ENCODE measurements around the gene LILRB3. TPM values are rescaled to one million over a fixed set of nuclear protein-coding genes. Genes with fewer than 3 reads are reported as not detected.
"Not testable (repeated sequence)": the region's sequence is repeated elsewhere in the genome, so short reads cannot be mapped to it uniquely, and the experiment has no call there.

LILRB3 gene
- total and polyA plus RNA-seq, 4 experiments from 2014 or later, result 0.97 to 9.1 (median 7.3) TPM

DNA sequence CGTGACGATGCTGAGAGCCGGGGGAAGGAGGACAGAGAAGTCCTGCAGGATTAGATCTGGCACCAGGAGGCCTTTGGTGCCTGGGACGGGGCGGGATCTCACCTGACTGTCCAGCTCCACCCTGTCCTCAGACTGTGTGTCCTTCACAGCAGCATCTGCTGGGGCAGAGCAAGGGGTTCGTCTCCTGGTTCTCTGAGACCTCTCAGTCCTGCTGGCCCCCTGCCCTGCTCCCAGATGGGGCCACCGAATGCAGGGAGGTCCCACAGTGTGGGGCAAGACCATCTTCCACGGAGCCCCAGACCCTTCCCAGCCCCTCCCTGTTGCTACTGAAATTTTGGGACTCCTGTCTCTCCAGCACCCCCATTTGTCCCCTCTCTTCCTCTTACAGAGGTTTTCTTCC lies 4.5 kb downstream of the LILRB3 start:
- no peak for DNase-seq
- intact Hi-C loops (cut with micrococcal nuclease), result no loop called here
- Mint-ChIP-seq H3K9me3 (no peaks in the 10 kb centered on the region), H3K27ac (no peak overlapping the region), H3K36me3 (peaks cover 4 to 12% of the 10 kb centered on the region in 2 donors), H3K4me3 (no peak overlapping the region), H3K4me1 (peaks cover 1 to 7% (median 4%) of the 10 kb centered on the region in 4 donors), H3K27me3 (peaks cover 0 to 1% of the 10 kb centered on the region in 2 donors)
- CTCF ChIA-PET (ENCODE audit: partially characterized antibody), result no interaction called here
- POLR2A ChIA-PET (ENCODE audit: partially characterized antibody), result no interaction called here
- H3K27ac ChIP-seq (ENCODE audit: low read depth, low read length), result no peak overlapping the region
- H3K4me1 ChIP-seq (ENCODE audit: insufficient read depth, low read length), result peaks cover 5% of the 10 kb centered on the region
- H3K4me3 ChIP-seq (ENCODE audit: low read length in 2 of 2), result no peak overlapping the region
- no peaks in the 10 kb centered on the region for H3K27me3 ChIP-seq (ENCODE audit: insufficient read depth, low read length)
- no peaks in the 10 kb centered on the region for H3K36me3 ChIP-seq (ENCODE audit: insufficient read depth, low read length)
- H3K9me3 ChIP-seq (ENCODE audit: control insufficient read depth in 1 of 2, low read length in 2 of 2), result no peaks in the 10 kb centered on the region

DNA sequence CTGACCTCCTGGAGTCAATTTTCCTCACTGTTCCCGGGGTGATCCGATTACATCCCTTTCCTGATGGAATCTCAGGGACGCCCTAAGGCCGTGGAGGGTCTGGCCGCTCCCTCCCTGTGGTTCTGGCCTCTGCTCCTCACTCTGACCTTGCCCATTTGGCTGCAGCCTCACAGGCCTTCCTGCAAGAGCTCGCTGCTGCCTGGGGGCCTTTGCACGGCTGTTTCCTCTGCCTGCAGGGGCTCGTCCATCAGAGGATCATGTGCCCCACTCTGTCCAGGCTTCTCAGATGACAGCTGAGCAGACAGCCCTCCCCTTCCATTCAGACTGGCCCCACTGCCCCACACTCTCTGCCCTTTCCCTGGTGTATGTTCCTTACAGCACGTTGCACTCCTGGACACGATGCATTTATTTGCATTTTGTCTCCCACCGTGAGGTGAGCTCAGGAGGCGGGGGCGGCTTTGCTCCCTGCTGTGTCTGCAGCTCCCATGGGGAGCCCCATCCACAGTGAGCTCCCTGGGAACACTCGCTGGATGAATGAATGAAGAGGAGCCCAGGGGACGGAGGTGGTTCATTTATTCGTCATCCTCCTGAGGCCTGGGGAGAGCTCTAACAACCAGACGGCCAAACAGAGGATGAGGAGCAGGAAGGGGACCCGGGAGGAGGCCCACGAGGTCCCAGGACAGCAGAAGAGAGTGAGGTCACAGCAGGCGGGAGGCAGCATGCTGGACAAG lies 5.1 kb downstream of the LILRB3 start:
- H3K4me1 Mint-ChIP-seq; CTCF ChIA-PET (ENCODE audit: partially characterized antibody); POLR2A ChIA-PET (ENCODE audit: partially characterized antibody); H3K36me3 ChIP-seq (ENCODE audit: insufficient read depth, low read length); H3K9me3 Mint-ChIP-seq; H3K27ac Mint-ChIP-seq; H3K4me3 ChIP-seq (ENCODE audit: low read length in 2 of 2); H3K27ac ChIP-seq (ENCODE audit: low read depth, low read length); H3K9me3 ChIP-seq (ENCODE audit: control insufficient read depth in 1 of 2, low read length in 2 of 2); H3K27me3 Mint-ChIP-seq; H3K4me1 ChIP-seq (ENCODE audit: insufficient read depth, low read length); DNase-seq; intact Hi-C loops (cut with micrococcal nuclease); H3K27me3 ChIP-seq (ENCODE audit: insufficient read depth, low read length); H3K4me3 Mint-ChIP-seq: not testable (repeated sequence)
- peaks cover 4 to 11% of the 10 kb centered on the region in 2 donors for H3K36me3 Mint-ChIP-seq

DNA sequence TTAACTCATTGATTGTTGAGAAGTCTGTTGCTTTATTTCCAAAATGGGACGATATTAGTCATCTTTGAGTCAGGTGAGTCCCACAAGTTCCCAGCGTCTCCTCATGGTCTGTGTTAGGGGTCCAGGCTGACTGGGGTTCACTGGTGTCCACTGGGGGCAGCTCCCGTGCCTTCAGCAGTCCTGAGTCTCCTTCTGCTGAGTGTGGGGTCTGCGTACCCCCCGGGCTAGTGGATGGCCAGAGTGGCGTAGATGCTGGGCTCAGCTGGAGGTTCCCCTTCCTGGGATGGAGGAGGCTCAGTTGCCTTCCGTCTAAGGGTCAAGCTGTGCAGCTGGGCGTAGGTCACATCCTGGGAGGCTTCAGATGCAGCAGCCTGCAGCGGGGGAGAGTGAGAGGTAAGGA lies 5.9 kb downstream of the LILRB3 start:
- Mint-ChIP-seq H3K9me3 (peaks cover 0 to 1% (median 0%) of the 10 kb centered on the region in 8 donors), H3K36me3 (peaks cover 4 to 11% of the 10 kb centered on the region in 2 donors), H3K4me3 (no peak overlapping the region), H3K27ac (no peak overlapping the region), H3K4me1 (peaks cover 0 to 2% (median 0%) of the 10 kb centered on the region in 4 donors), H3K27me3 (no peaks in the 10 kb centered on the region)
- ChIA-PET CTCF (ENCODE audit: partially characterized antibody) (no interaction called here), POLR2A (ENCODE audit: partially characterized antibody) (no interaction called here)
- no peaks in the 10 kb centered on the region for H3K9me3 ChIP-seq (ENCODE audit: control insufficient read depth in 1 of 2, low read length in 2 of 2)
- intact Hi-C loops (cut with micrococcal nuclease), result no loop called here
- no peaks in the 10 kb centered on the region for H3K36me3 ChIP-seq (ENCODE audit: insufficient read depth, low read length)
- no peaks in the 10 kb centered on the region for H3K27me3 ChIP-seq (ENCODE audit: insufficient read depth, low read length)
- DNase-seq, result no peak
- H3K4me1 ChIP-seq (ENCODE audit: insufficient read depth, low read length), result no peaks in the 10 kb centered on the region
- H3K4me3 ChIP-seq (ENCODE audit: low read length in 2 of 2), result no peak overlapping the region
- H3K27ac ChIP-seq (ENCODE audit: low read depth, low read length), result no peak overlapping the region

DNA sequence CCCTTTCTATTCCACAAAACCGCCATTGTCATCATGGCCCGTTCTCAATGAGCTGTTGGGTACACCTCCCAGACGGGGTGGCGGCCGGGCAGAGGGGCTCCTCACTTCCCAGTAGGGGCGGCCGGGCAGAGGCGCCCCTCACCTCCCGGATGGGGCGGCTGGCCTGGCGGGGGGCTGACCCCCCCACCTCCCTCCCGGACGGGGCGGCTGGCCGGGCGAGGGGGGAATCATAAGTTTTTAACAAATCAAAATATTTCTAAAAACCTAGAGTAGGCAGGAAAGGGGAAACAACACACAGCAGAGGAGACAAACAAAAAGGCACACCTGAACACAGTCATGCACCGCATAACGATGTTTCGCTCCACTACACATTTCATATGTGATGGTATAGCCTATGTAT lies 8.1 kb downstream of the LILRB3 start:
- H3K27me3 Mint-ChIP-seq; H3K9me3 ChIP-seq (ENCODE audit: control insufficient read depth in 1 of 2, low read length in 2 of 2); DNase-seq; POLR2A ChIA-PET (ENCODE audit: partially characterized antibody); H3K9me3 Mint-ChIP-seq; H3K4me3 ChIP-seq (ENCODE audit: low read length in 2 of 2); H3K36me3 ChIP-seq (ENCODE audit: insufficient read depth, low read length); H3K27me3 ChIP-seq (ENCODE audit: insufficient read depth, low read length); H3K27ac Mint-ChIP-seq; intact Hi-C loops (cut with micrococcal nuclease); CTCF ChIA-PET (ENCODE audit: partially characterized antibody); H3K4me3 Mint-ChIP-seq; H3K27ac ChIP-seq (ENCODE audit: low read depth, low read length): not testable (repeated sequence)
- H3K4me1 ChIP-seq (ENCODE audit: insufficient read depth, low read length), result peaks cover 17% of the 10 kb centered on the region
- H3K36me3 Mint-ChIP-seq, result peaks cover 8 to 19% of the 10 kb centered on the region in 2 donors
- H3K4me1 Mint-ChIP-seq, result peaks cover 14 to 17% (median 16%) of the 10 kb centered on the region in 4 donors

DNA sequence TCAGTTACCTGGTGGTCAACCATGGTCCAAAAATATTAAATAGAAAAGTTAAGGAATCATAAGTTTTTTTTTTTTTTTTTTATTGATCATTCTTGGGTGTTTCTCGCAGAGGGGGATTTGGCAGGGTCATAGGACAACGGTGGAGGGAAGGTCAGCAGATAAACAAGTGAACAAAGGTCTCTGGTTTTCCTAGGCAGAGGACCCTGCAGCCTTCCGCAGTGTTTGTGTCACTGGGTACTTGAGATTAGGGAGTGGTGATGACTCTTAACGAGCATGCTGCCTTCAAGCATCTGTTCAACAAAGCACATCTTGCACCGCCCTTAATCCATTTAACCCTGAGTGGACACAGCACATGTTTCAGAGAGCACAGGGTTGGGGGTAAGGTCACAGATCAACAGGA lies 8.6 kb downstream of the LILRB3 start:
- H3K9me3 Mint-ChIP-seq; H3K9me3 ChIP-seq (ENCODE audit: control insufficient read depth in 1 of 2, low read length in 2 of 2); H3K4me3 Mint-ChIP-seq; POLR2A ChIA-PET (ENCODE audit: partially characterized antibody); intact Hi-C loops (cut with micrococcal nuclease); DNase-seq; H3K27me3 Mint-ChIP-seq; H3K36me3 ChIP-seq (ENCODE audit: insufficient read depth, low read length); H3K4me3 ChIP-seq (ENCODE audit: low read length in 2 of 2); H3K27me3 ChIP-seq (ENCODE audit: insufficient read depth, low read length); H3K27ac ChIP-seq (ENCODE audit: low read depth, low read length): not testable (repeated sequence)
- peaks cover 8 to 19% of the 10 kb centered on the region in 2 donors for H3K36me3 Mint-ChIP-seq
- H3K4me1 ChIP-seq (ENCODE audit: insufficient read depth, low read length), result peaks cover 22% of the 10 kb centered on the region
- peak overlapping the region in 1 of 7 donors; percentile 41 for H3K27ac Mint-ChIP-seq
- CTCF ChIA-PET (ENCODE audit: partially characterized antibody), result interaction anchor here (0.7 kb wide), 1 partner anchor 158 kb away, joined by 3 read pairs; no protein-coding TSS in a partner anchor
- peaks cover 16 to 22% (median 19%) of the 10 kb centered on the region in 4 donors for H3K4me1 Mint-ChIP-seq

DNA sequence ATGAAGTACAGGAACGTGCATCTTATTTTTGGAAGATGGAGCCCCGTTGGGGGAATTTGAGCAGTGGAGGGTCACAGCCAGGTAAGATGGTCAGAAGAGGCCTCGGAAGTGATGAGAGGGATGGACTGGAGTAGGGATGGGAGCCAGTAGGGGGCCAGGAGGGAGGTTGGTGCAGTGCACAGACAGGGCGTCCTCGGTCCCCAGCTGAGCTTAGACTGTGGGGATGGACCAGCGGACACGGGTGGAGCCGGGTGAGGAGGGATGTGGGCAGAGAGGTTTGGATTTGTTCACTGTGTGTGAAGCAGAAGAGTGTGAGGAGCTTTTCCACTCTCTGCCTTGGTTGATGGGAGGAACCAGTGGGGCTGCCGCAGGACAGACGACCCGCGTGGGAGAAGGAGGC lies 11.6 kb downstream of the LILRB3 start:
- peaks cover 52% of the 10 kb centered on the region for H3K4me1 ChIP-seq (ENCODE audit: insufficient read depth, low read length)
- intact Hi-C loops (cut with micrococcal nuclease), result no loop called here
- Mint-ChIP-seq H3K9me3 (peaks cover 0 to 1% (median 0%) of the 10 kb centered on the region in 8 donors), H3K4me1 (peaks cover 32 to 52% (median 41%) of the 10 kb centered on the region in 4 donors), H3K27me3 (no peaks in the 10 kb centered on the region), H3K27ac (peak overlapping the region; percentile 69 to 100 (median 92)), H3K4me3 (peak overlapping the region; percentile 0 to 74 (median 42)), H3K36me3 (peaks cover 23 to 31% of the 10 kb centered on the region in 2 donors)
- H3K4me3 ChIP-seq (ENCODE audit: low read length in 2 of 2), result no peak overlapping the region
- no peak for DNase-seq
- POLR2A ChIA-PET (ENCODE audit: partially characterized antibody), result interaction anchor here (1.1 to 5.3 kb wide), 4 partner anchors 9 to 36 kb away, joined by 4 to 66 read pairs (median 23); partner anchors contain the start of genes MBOAT7, RPS9 and TSEN34
- H3K27me3 ChIP-seq (ENCODE audit: insufficient read depth, low read length), result no peaks in the 10 kb centered on the region
- CTCF ChIA-PET (ENCODE audit: partially characterized antibody), result interaction anchor here (0.7 kb wide), 1 partner anchor 54 kb away, joined by 3 read pairs; no protein-coding TSS in a partner anchor
- H3K9me3 ChIP-seq (ENCODE audit: control insufficient read depth in 1 of 2, low read length in 2 of 2), result no peaks in the 10 kb centered on the region
- peaks cover 21% of the 10 kb centered on the region for H3K36me3 ChIP-seq (ENCODE audit: insufficient read depth, low read length)
- peak overlapping the region; percentile 33 for H3K27ac ChIP-seq (ENCODE audit: low read depth, low read length)

DNA sequence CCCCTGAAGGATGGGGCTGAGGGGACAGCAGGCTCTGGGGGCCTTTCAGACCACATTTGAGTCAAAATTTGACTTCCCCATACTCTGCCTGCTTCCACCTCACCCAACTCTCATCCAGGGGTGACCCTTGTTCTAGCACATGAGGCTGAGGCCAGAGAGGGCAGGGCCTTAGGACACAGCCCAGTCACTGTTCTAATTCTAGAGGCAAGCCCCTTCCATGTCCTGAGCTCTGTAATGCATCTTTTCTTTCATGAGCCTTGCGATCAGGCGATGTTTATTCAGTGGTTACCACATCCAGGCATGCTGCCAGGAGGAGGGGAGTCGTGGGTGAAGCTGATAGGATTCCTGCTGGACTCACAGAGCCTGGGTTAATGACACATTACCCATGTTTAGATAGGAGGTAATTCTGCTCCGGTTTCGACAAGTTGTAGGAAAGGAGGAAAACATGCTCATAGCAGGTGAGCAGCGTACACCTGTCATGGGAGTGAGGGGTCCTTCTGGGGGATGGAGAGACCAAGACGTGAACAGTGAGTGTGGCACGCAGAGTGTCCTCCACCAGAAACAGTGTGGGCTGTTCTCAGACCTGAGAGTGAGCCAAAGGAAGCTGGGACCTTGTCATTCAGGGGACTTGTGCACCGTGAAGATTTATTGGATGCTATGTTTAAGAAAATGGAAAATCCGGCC lies 12.9 kb downstream of the LILRB3 start:
- Histone ChIP-seq H3K36me3 (ENCODE audit: insufficient read depth, low read length) (peaks cover 33% of the 10 kb centered on the region), H3K4me3 (ENCODE audit: low read length in 2 of 2) (no peak overlapping the region), H3K27me3 (ENCODE audit: insufficient read depth, low read length) (no peaks in the 10 kb centered on the region), H3K27ac (ENCODE audit: low read depth, low read length) (peak overlapping the region; percentile 7), H3K4me1 (ENCODE audit: insufficient read depth, low read length) (peaks cover 64% of the 10 kb centered on the region), H3K9me3 (ENCODE audit: control insufficient read depth in 1 of 2, low read length in 2 of 2) (no peaks in the 10 kb centered on the region)
- peak in 3 of 5 donors; percentile 23 to 68 (median 27) for DNase-seq
- peak overlapping the region; percentile 69 to 100 (median 92) for H3K27ac Mint-ChIP-seq
- H3K36me3 Mint-ChIP-seq, result peaks cover 28 to 43% of the 10 kb centered on the region in 2 donors
- H3K9me3 Mint-ChIP-seq, result peaks cover 0 to 1% (median 0%) of the 10 kb centered on the region in 8 donors
- peak overlapping the region in 7 of 8 donors; percentile 37 to 74 (median 73) for H3K4me3 Mint-ChIP-seq
- ChIA-PET CTCF (ENCODE audit: partially characterized antibody) (interaction anchor here (1.0 kb wide), 1 partner anchor 41 kb away, joined by 4 read pairs; no protein-coding TSS in a partner anchor), POLR2A (ENCODE audit: partially characterized antibody) (interaction anchor here (4.4 to 5.3 kb wide), 2 partner anchors 10 to 19 kb away, joined by 42 to 66 read pairs; partner anchors contain the start of genes MBOAT7, RPS9 and TSEN34)
- peaks cover 38 to 65% (median 49%) of the 10 kb centered on the region in 4 donors for H3K4me1 Mint-ChIP-seq
- no peaks in the 10 kb centered on the region for H3K27me3 Mint-ChIP-seq
- intact Hi-C loops (cut with micrococcal nuclease), result no loop called here
